NCI-H526 treated with DMSO at 0.1 percent for 48 hours (cell line): Measurements from ENCODE around the gene IL10RB.
A peak's percentile ranks its signal among the peaks of the same experiment; 100 is the strongest.

Source experiments
- DNase-seq: peaks from one replicate; lab custom pipeline; 2025; lab: John Stamatoyannopoulos, UW

Gene IL10RB

GRCh38 chr21:33267250-33267649, 1.1 kb downstream of the IL10RB start:
- no peak for DNase-seq

GRCh38 chr21:33268393-33268736, 2.2 kb downstream of the IL10RB start:
- no peak for DNase-seq

GRCh38 chr21:33268737-33269441, 2.7 kb downstream of the IL10RB start:
- peak; percentile 35 for DNase-seq

- peak; percentile 72 for DNase-seq
Measured at GRCh38 chr21:33270986-33271385, 4.8 kb downstream of the IL10RB start.

- no peak for DNase-seq
Measured at GRCh38 chr21:33273044-33273443, 6.9 kb downstream of the IL10RB start.

- DNase-seq: no peak
Measured at GRCh38 chr21:33278721-33279120, 12.6 kb downstream of the IL10RB start.

GRCh38 chr21:33279330-33279820, 13.2 kb downstream of the IL10RB start:
- DNase-seq: no peak

- no peak for DNase-seq
Measured at GRCh38 chr21:33281096-33281652, 15.0 kb downstream of the IL10RB start.

GRCh38 chr21:33283203-33283602, 17.0 kb downstream of the IL10RB start:
- no peak for DNase-seq

GRCh38 chr21:33286076-33286475, 19.9 kb downstream of the IL10RB start:
- no peak for DNase-seq

- no peak for DNase-seq
Measured at GRCh38 chr21:33286600-33287456, 20.7 kb downstream of the IL10RB start.

- DNase-seq: no peak
Measured at GRCh38 chr21:33289199-33289819, 23.1 kb downstream of the IL10RB start.

- no peak for DNase-seq
Measured at GRCh38 chr21:33290441-33290840, 24.3 kb downstream of the IL10RB start.

- no peak for DNase-seq
Measured at GRCh38 chr21:33291686-33292085, 25.5 kb downstream of the IL10RB start.

- DNase-seq: no peak
Measured at GRCh38 chr21:33292724-33293123, 26.6 kb downstream of the IL10RB start.

GRCh38 chr21:33293136-33293535, 27.0 kb downstream of the IL10RB start:
- no peak for DNase-seq

- no peak for DNase-seq
Measured at GRCh38 chr21:33293811-33294216, 27.6 kb downstream of the IL10RB start.

GRCh38 chr21:33296156-33296555, 30.0 kb downstream of the IL10RB start:
- DNase-seq: no peak

- DNase-seq: no peak
Measured at GRCh38 chr21:33299181-33299752, 33.1 kb downstream of the IL10RB start.

GRCh38 chr21:33300701-33301631, 34.8 kb downstream of the IL10RB start:
- DNase-seq: no peak

GRCh38 chr21:33301632-33302002, 35.5 kb downstream of the IL10RB start:
- DNase-seq: no peak
